ENCODE data around the gene DLL1. TPM values are rescaled to one million over a fixed set of nuclear protein-coding genes. Genes with fewer than 3 reads are reported as not detected.
A peak's percentile ranks its signal among the peaks of the same experiment; 100 is the strongest.

The DLL1 gene
- total and polyA plus RNA-seq, 8 donors, result 3.4 to 38.5 (median 5.8) TPM; not detected in 1

GRCh38 chr6:170272341-170273065 lies 18.4 kb downstream of the DLL1 start:
- DNase-seq, result no peak
- Histone ChIP-seq H3K4me1 (peaks cover 0 to 10% (median 7%) of the 10 kb centered on the region in 4 donors), H3K27me3 (peaks cover 0 to 22% (median 0%) of the 10 kb centered on the region in 3 donors), H3K27ac (no peak overlapping the region), H3K36me3 (no peaks in the 10 kb centered on the region), H3K4me3 (peak overlapping the region in 3 of 4 donors; percentile 13 to 26 (median 15)), H3K9me3 (no peaks in the 10 kb centered on the region)
- 75 to 88% (median 82%) methylated on average over 18 to 30 of the region's 30 CpGs for WGBS, 5 donors
- intact Hi-C loops (cut with DNase I; ENCODE audit: low total_unique reads), result no loop called here
- no peak for TF ChIP-seq CTCF (IDR thresholded peaks at IDR 0.05)

GRCh38 chr6:170271771-170272314 lies 19.0 kb downstream of the DLL1 start:
- no peak overlapping the region for H3K27ac ChIP-seq
- no peak for TF ChIP-seq EP300 (IDR thresholded peaks at IDR 0.05)
- no peak for TF ChIP-seq POLR2A (IDR thresholded peaks at IDR 0.05)
- TF ChIP-seq POLR2AphosphoS5 (IDR thresholded peaks at IDR 0.05), result no peak
- no peak for TF ChIP-seq CTCF (IDR thresholded peaks at IDR 0.05)
- DNase-seq, result peak in 1 of 2 donors; percentile 75
- H3K27me3 ChIP-seq, result peaks cover 0 to 22% (median 0%) of the 10 kb centered on the region in 3 donors
- peak overlapping the region in 3 of 4 donors; percentile 13 to 26 (median 15) for H3K4me3 ChIP-seq
- WGBS, 5 donors, result 68 to 88% (median 78%) methylated on average over 24 to 32 of the region's 32 CpGs
- H3K9me3 ChIP-seq, result no peaks in the 10 kb centered on the region
- H3K4me1 ChIP-seq, result peaks cover 0 to 7% (median 6%) of the 10 kb centered on the region in 4 donors
- intact Hi-C loops (cut with DNase I; ENCODE audit: low total_unique reads), result no loop called here
- H3K36me3 ChIP-seq, result no peaks in the 10 kb centered on the region

DNA sequence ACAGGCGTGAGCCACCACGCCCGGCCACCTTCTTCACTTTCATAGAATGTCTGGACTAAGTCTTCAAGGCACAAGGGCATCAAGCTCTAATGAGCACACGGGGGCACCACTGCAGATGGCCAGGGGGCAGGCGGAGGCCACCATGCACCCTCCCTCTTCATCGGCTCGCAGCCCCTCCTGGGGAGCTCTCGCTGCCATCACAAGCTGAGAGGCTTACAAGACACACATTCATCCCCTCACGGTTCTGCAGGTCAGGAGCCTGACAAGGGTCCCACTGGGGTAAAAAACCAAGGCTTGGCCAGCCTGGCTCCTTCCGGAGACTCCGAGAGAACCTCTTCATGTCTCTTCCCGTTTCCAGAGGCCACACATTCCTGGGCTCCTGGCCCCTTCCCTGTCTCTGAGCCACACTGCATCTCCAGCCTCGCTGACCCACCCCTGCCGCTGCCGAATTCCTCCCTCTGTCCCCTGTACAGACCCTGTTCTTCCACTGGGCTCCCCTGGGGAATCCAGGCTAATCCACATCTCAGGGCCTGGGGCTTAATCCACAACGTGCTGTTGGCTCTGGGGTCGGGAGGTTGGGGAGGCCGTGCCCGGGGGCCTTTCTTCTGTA lies 19.8 kb downstream of the DLL1 start:
- Histone ChIP-seq H3K9me3 (no peaks in the 10 kb centered on the region), H3K27me3 (peaks cover 0 to 22% (median 0%) of the 10 kb centered on the region in 3 donors), H3K36me3 (no peaks in the 10 kb centered on the region), H3K27ac (no peak overlapping the region), H3K4me3 (no peak overlapping the region), H3K4me1 (peaks cover 5 to 12% (median 8%) of the 10 kb centered on the region in 4 donors)
- intact Hi-C loops (cut with DNase I; ENCODE audit: low total_unique reads), result no loop called here
- 89 to 96% (median 94%) methylated on average over 11 to 19 of the region's 19 CpGs for WGBS, 5 donors
- no peak for TF ChIP-seq EP300 (IDR thresholded peaks at IDR 0.05)
- no peak for TF ChIP-seq CTCF (IDR thresholded peaks at IDR 0.05)
- TF ChIP-seq POLR2AphosphoS5 (IDR thresholded peaks at IDR 0.05), result no peak
- TF ChIP-seq POLR2A (IDR thresholded peaks at IDR 0.05), result no peak
- DNase-seq, result no peak

DNA sequence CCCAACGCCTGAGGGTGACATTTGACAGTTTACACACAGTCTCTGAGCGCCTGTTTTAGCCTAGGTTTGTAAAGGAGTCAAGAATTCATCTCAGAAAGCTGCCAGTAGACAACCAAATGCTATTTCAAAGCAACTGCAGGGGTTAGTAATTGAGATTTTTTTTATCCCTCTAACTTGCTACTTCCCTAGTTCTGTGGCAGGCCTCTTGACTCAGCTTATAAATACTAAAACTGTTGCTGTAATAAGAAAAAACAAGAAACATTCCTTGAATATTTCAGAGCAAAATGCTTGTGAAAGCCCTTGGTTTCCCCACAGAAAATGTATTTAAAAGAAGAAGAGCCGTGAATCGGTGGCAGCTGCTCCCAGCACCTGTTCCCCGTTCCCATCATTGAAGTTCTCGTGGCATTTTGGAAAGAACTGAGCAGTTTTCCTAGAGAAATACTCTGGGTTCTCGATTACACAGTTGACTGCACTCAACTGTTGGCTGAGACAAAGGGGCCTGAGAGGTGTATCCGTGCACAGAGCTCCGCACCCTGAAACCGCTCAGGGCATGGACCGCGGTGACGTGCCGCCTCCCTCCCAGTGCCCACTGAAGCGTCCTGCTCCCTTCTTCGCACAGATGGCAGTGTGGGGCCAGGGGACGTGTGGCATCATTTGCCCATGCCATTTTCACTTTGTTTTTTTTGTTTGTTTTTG lies 20.9 kb downstream of the DLL1 start:
- no peak overlapping the region for H3K4me3 ChIP-seq
- TF ChIP-seq EP300 (IDR thresholded peaks at IDR 0.05) (no peak), POLR2AphosphoS5 (IDR thresholded peaks at IDR 0.05) (no peak), POLR2A (IDR thresholded peaks at IDR 0.05) (no peak), CTCF (IDR thresholded peaks at IDR 0.05) (no peak)
- no peaks in the 10 kb centered on the region for H3K36me3 ChIP-seq
- H3K9me3 ChIP-seq, result no peaks in the 10 kb centered on the region
- H3K4me1 ChIP-seq, result peaks cover 7 to 23% (median 18%) of the 10 kb centered on the region in 4 donors
- peaks cover 0 to 22% (median 0%) of the 10 kb centered on the region in 3 donors for H3K27me3 ChIP-seq
- DNase-seq, result no peak
- intact Hi-C loops (cut with DNase I; ENCODE audit: low total_unique reads), result no loop called here
- H3K27ac ChIP-seq, result peak overlapping the region in 3 of 5 donors; percentile 43 to 59 (median 46)
- WGBS, 5 donors, result 77 to 84% (median 80%) methylated on average over 17 of the region's 17 CpGs

Measured in stomach (tissue), 9 donors.